Activated T-helper 9 cell treated with anti-CD3 and anti-CD28 coated beads, Interleukin-2, amount 50 U/mL, for 16 hours (primary cell): ENCODE data around the gene SMAD7.

Experiments used
- DNase-seq: peaks from one replicate; pipeline ENCODE4 v3.0.0-alpha.2; 2020; ENCODE audit warnings: low read depth

Gene SMAD7

GRCh38 chr18:48944634-48945033, 6.1 kb downstream of the SMAD7 start:
- DNase-seq: no peak

- DNase-seq: no peak
Observed at GRCh38 chr18:48943736-48944527, 6.8 kb downstream of the SMAD7 start.

- DNase-seq: no peak
Observed at GRCh38 chr18:48943333-48943732, 7.4 kb downstream of the SMAD7 start.

- no peak for DNase-seq
Observed at GRCh38 chr18:48942554-48943261, 8.1 kb downstream of the SMAD7 start.

GRCh38 chr18:48942086-48942485, 8.7 kb downstream of the SMAD7 start:
- no peak for DNase-seq

- no peak for DNase-seq
Observed at GRCh38 chr18:48941672-48942071, 9.1 kb downstream of the SMAD7 start.

GRCh38 chr18:48940854-48941611, 9.7 kb downstream of the SMAD7 start:
- peak; percentile 66 for DNase-seq

GRCh38 chr18:48939205-48940097, 11.3 kb downstream of the SMAD7 start:
- DNase-seq: no peak

GRCh38 chr18:48938827-48939204, 11.9 kb downstream of the SMAD7 start:
- no peak for DNase-seq

GRCh38 chr18:48937869-48938750, 12.7 kb downstream of the SMAD7 start:
- no peak for DNase-seq

- no peak for DNase-seq
Observed at GRCh38 chr18:48935433-48935774, 15.4 kb downstream of the SMAD7 start.

GRCh38 chr18:48934723-48935432, 15.9 kb downstream of the SMAD7 start:
- DNase-seq: no peak

- no peak for DNase-seq
Observed at GRCh38 chr18:48934415-48934722, 16.4 kb downstream of the SMAD7 start.

- no peak for DNase-seq
Observed at GRCh38 chr18:48933578-48934414, 17.0 kb downstream of the SMAD7 start.

GRCh38 chr18:48932822-48933510, 17.8 kb downstream of the SMAD7 start:
- no peak for DNase-seq

- DNase-seq: no peak
Observed at GRCh38 chr18:48932462-48932818, 18.3 kb downstream of the SMAD7 start.

- no peak for DNase-seq
Observed at GRCh38 chr18:48931680-48932461, 18.9 kb downstream of the SMAD7 start.

- no peak for DNase-seq
Observed at GRCh38 chr18:48930926-48931325, 19.8 kb downstream of the SMAD7 start.
